GM18519 (cell line): Measurements from ENCODE around the gene SLCO1C1.
"Not testable (repeated sequence)": the region's sequence is repeated elsewhere in the genome, so short reads cannot be mapped to it uniquely, and the experiment has no call there.

Source experiments
- ATAC-seq: cut with Tn5 transposase; IDR thresholded peaks from one replicate; pipeline ENCODE4 v1.9.1; 2021; ENCODE audit warnings: mild to moderate bottlenecking, moderate library complexity; ENCODE audit not compliant: unreplicated experiment, low FRiP score

SLCO1C1 gene

GRCh38 chr12:20783796-20784357 lies 88.7 kb downstream of the SLCO1C1 start:
- ATAC-seq = not testable (repeated sequence)

- no peak for ATAC-seq
Observed at GRCh38 chr12:20792971-20793370, 97.8 kb downstream of the SLCO1C1 start.

- ATAC-seq = no peak
Observed at GRCh38 chr12:20798554-20798953, 103.4 kb downstream of the SLCO1C1 start.

- no peak for ATAC-seq
Observed at GRCh38 chr12:20800160-20800559, 105.0 kb downstream of the SLCO1C1 start.

GRCh38 chr12:20801035-20801434 lies 105.9 kb downstream of the SLCO1C1 start:
- no peak for ATAC-seq
